Mesenchymal stem cell (in vitro differentiated cells and primary cell): ENCODE results near the gene PDE6C.

Experiments
- DNase-seq: peaks from one replicate; pipeline ENCODE4 v3.0.0-alpha.2; 2013
- H2AFZ ChIP-seq: one replicate; pipeline ENCODE4 v1.6.1; 2013; ENCODE audit warnings: low read depth, mild to moderate bottlenecking, control low read depth, inconsistent platforms, low read length, moderate library complexity
- H2AK5ac ChIP-seq: 2 replicates; pipeline ENCODE4 v1.6.1; 2013; ENCODE audit warnings: low read length, moderate library complexity, mild to moderate bottlenecking, inconsistent platforms; ENCODE audit not compliant: severe bottlenecking
- H2BK120ac ChIP-seq: one replicate; pipeline ENCODE4 v1.6.1; 2013; ENCODE audit warnings: low read depth, mild to moderate bottlenecking, inconsistent platforms, low read length, moderate library complexity
- H2BK12ac ChIP-seq, 2 experiments: one replicate each; pipeline ENCODE4 v1.6.1; 2013; ENCODE audit warnings: inconsistent platforms in 2 of 2, low read length in 2 of 2, mild to moderate bottlenecking in 2 of 2, moderate library complexity in 2 of 2, control low read depth in 1 of 2
- H2BK15ac ChIP-seq: one replicate; pipeline ENCODE4 v1.6.1; 2013; ENCODE audit warnings: mild to moderate bottlenecking, low read depth, inconsistent platforms; ENCODE audit not compliant: poor library complexity, severe bottlenecking
- H2BK5ac ChIP-seq: 2 replicates; pipeline ENCODE4 v1.6.1; 2013; ENCODE audit warnings: low read depth, mild to moderate bottlenecking, low read length, control low read depth, inconsistent platforms; ENCODE audit not compliant: poor library complexity, severe bottlenecking
- H3K14ac ChIP-seq, 2 experiments: one replicate each; pipeline ENCODE4 v1.6.1; 2013; ENCODE audit warnings: inconsistent platforms in 2 of 2, low read length in 2 of 2, control low read depth in 1 of 2, mild to moderate bottlenecking in 1 of 2, moderate library complexity in 1 of 2
- H3K18ac ChIP-seq, 2 experiments: one replicate each; pipeline ENCODE4 v1.6.1; 2013; ENCODE audit warnings: inconsistent platforms in 2 of 2, low read length in 2 of 2, control low read depth in 1 of 2, low read depth in 1 of 2, mild to moderate bottlenecking in 1 of 2
- H3K23ac ChIP-seq, 2 experiments: one replicate each; pipeline ENCODE4 v1.6.1; 2013; ENCODE audit warnings: inconsistent platforms in 2 of 2, low read length in 2 of 2, mild to moderate bottlenecking in 2 of 2, moderate library complexity in 2 of 2, control low read depth in 1 of 2
- H3K27ac ChIP-seq: 2 replicates; pipeline ENCODE4 v1.5.1; 2013; ENCODE audit warnings: mild to moderate bottlenecking, moderate library complexity, low read length, control low read depth, inconsistent platforms; ENCODE audit not compliant: poor library complexity, severe bottlenecking
- H3K27me3 ChIP-seq, 2 experiments: 2 replicates each; pipeline versions ENCODE4 v1.6.1 to v1.7.0; 2013; ENCODE audit warnings: low read length in 2 of 2, mild to moderate bottlenecking in 2 of 2, moderate library complexity in 2 of 2, control low read depth in 1 of 2, inconsistent platforms in 1 of 2; ENCODE audit not compliant: control insufficient read depth in 1 of 2, insufficient read depth in 1 of 2
- H3K36me3 ChIP-seq, 2 experiments: 2 replicates each; pipeline versions ENCODE4 v1.6.1 to v1.7.0; 2013; ENCODE audit warnings: low read length in 2 of 2, control low read depth in 1 of 2, inconsistent platforms in 1 of 2, low read depth in 1 of 2, mild to moderate bottlenecking in 1 of 2; ENCODE audit not compliant: insufficient read depth in 2 of 2, control insufficient read depth in 1 of 2
- H3K4ac ChIP-seq, 2 experiments: one replicate each; pipeline ENCODE4 v1.6.1; 2013; ENCODE audit warnings: inconsistent platforms in 2 of 2, low read length in 2 of 2, mild to moderate bottlenecking in 2 of 2, moderate library complexity in 2 of 2, control low read depth in 1 of 2, low read depth in 1 of 2
- H3K4me1 ChIP-seq: 2 replicates; pipeline ENCODE4 v1.6.1; 2013; ENCODE audit warnings: low read depth, low read length, control low read depth; ENCODE audit not compliant: control insufficient read depth, insufficient read depth
- H3K4me2 ChIP-seq: 2 replicates; pipeline ENCODE4 v1.6.1; 2013; ENCODE audit warnings: low read length, mild to moderate bottlenecking, inconsistent platforms; ENCODE audit not compliant: poor library complexity, severe bottlenecking
- H3K4me3 ChIP-seq, 2 experiments: 2 replicates each; pipeline versions ENCODE4 v1.5.1 to v1.7.0; 2013; ENCODE audit warnings: low read length in 2 of 2, mild to moderate bottlenecking in 2 of 2, control low read depth in 1 of 2, low read depth in 1 of 2; ENCODE audit not compliant: insufficient read depth in 1 of 2
- H3K79me1 ChIP-seq: replicated peaks from 2 replicates; pipeline ENCODE4 v1.6.1; 2013; ENCODE audit warnings: mild to moderate bottlenecking, control low read depth, low read length, inconsistent platforms; ENCODE audit not compliant: poor library complexity, severe bottlenecking
- H3K9ac ChIP-seq: 2 replicates; pipeline ENCODE4 v1.7.0; 2013; ENCODE audit warnings: mild to moderate bottlenecking, low read length, moderate library complexity
- H3K9me3 ChIP-seq: 2 replicates; pipeline ENCODE4 v1.7.0; 2013; ENCODE audit warnings: mild to moderate bottlenecking, low read length; ENCODE audit not compliant: control insufficient read depth
- H4K8ac ChIP-seq: one replicate; pipeline ENCODE4 v1.6.1; 2013; ENCODE audit warnings: inconsistent platforms, mild to moderate bottlenecking, low read length, moderate library complexity
- H4K91ac ChIP-seq: one replicate; pipeline ENCODE4 v1.6.1; 2013; ENCODE audit warnings: mild to moderate bottlenecking, low read length, inconsistent platforms
- WGBS: methylation state at CpG from one replicate; pipeline ENCODE4 v1.1.7; 2013; ENCODE audit warnings: mixed read lengths; 5-methylcytosine and 5-hydroxymethylcytosine counted together

Gene PDE6C

DNA sequence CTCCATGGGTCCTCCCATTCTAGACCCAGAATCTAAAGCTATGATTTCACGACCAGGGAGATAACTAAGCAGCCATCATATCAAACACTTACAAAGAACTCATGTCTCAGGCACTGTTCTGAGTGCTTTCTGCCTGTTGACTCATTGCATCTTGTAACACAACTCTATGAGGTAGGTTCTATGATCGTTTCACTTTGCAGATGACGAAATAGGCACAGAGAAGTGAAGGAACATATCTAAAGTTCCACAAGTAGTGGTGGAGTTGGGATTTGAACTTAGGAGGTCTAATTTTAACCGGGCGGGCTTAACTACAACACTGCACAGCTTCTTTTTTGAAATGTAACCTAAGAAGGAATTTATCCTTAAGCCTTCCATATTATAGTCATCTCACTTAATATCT is 14.2 kb upstream of the PDE6C start:
- Histone ChIP-seq H3K4me1 (peaks cover 19% of the 10 kb centered on the region), H3K36me3 (no peaks in the 10 kb centered on the region), H3K4me2 (no peak overlapping the region), H3K79me1 (no peaks in the 10 kb centered on the region), H2BK120ac (no peak overlapping the region), H2BK15ac (no peak overlapping the region), H3K27me3 (peaks cover 32 to 40% of the 10 kb centered on the region in 2 experiments), H3K27ac (no peak overlapping the region), H3K4ac (no peak overlapping the region), H3K9me3 (no peaks in the 10 kb centered on the region), H4K91ac (no peak overlapping the region), H3K4me3 (no peak overlapping the region), H3K23ac (no peak overlapping the region), H2BK5ac (no peak overlapping the region), H2BK12ac (no peak overlapping the region), H3K14ac (no peak overlapping the region), H3K18ac (no peak overlapping the region), H3K9ac (no peak overlapping the region), H4K8ac (no peak overlapping the region), H2AFZ (no peak overlapping the region), H2AK5ac (no peak overlapping the region)
- WGBS = 85% methylated on average over 3 of the region's 5 CpGs
- DNase-seq = peak; percentile 19

DNA sequence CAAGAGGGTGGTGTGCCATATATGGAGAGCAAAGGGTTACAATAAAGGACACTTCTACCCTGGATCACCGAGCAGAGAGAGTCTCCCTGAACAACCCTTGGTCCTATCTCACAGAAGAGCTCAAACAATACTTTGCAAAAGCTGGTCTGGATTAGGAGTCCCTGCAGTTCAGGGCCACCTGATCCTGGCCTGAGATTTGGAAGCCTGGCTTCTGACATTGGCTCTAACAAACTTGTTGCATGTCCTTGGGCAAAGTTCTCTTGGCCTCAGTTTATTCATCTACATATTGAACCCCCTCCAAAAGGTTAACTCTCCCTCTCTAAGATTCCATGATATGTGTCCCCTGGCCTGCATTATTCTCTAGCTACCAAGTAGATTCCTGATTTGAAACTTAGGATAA is 13.0 kb upstream of the PDE6C start:
- no peak overlapping the region for H3K18ac ChIP-seq
- H3K27ac ChIP-seq = no peak overlapping the region
- H3K4me2 ChIP-seq = no peak overlapping the region
- H4K91ac ChIP-seq = no peak overlapping the region
- H3K9me3 ChIP-seq = no peaks in the 10 kb centered on the region
- no peak for DNase-seq
- no peak overlapping the region for H2AK5ac ChIP-seq
- H3K79me1 ChIP-seq = no peaks in the 10 kb centered on the region
- H3K14ac ChIP-seq = no peak overlapping the region
- no peak overlapping the region for H2AFZ ChIP-seq
- H2BK12ac ChIP-seq = no peak overlapping the region
- H2BK15ac ChIP-seq = no peak overlapping the region
- WGBS = 77% methylated on average over 1 of the region's 1 CpG
- no peak overlapping the region for H3K4me3 ChIP-seq
- no peak overlapping the region for H3K23ac ChIP-seq
- H2BK5ac ChIP-seq = no peak overlapping the region
- no peak overlapping the region for H4K8ac ChIP-seq
- H3K4me1 ChIP-seq = peaks cover 20% of the 10 kb centered on the region
- no peak overlapping the region for H3K4ac ChIP-seq
- peaks cover 29 to 48% of the 10 kb centered on the region in 2 experiments for H3K27me3 ChIP-seq
- H3K9ac ChIP-seq = no peak overlapping the region
- no peaks in the 10 kb centered on the region for H3K36me3 ChIP-seq
- H2BK120ac ChIP-seq = no peak overlapping the region

DNA sequence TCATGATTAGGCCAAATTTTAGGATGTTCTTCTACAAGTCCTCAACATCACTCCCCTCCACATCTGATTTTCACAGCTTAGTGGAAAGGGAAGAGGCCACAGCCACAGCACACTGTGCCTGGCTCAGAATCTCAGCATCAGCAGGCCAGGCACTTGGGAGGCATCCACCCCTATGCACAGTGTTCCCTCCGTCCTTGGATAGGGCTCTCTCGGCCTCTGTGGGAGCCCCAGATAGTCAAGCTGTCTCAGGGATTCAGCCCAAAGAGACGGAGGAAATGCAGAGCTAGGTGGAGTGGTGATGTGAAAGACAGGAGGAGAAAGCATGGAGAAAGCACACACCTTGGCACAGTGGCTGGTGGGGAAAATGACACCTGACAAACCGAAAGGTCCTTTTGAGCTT is 12.6 kb upstream of the PDE6C start:
- 83% methylated on average over 4 of the region's 4 CpGs for WGBS
- H3K18ac ChIP-seq = no peak overlapping the region

DNA sequence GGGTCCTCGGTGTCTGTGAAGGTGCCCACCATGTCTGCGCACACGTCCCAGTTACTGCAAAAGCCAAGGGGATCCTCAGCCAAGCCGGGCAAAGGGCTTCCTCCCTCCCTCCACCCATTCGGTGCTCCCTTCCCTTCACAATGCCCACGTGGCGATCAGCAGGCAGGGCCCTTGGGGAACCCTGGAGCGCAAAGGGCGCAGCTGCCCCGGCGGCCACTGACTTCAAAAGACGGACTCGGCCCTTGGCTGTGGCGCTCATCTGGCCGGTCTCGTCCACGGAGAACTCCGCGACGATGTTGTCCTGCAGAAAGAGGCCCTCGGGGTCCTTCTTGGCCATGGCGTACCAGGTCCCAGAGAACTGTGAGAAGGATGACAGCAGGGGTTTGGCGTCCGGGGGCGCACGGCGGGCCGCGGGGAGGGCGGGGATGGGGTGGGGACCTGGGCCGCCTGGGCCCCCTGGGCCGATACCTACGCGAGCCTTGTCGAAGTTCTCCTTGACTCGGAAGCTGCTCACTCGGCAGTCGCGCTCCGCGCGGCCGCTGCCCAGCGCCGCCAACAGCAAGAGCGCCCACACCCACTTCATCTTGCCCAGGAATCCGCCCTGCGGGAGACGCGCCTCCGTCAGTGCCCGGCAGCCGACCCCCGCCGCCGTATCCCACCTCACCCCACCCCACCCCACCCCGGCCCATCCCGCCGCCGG is 11.7 kb upstream of the PDE6C start:
- no peak overlapping the region for H2AK5ac ChIP-seq
- H4K8ac ChIP-seq = no peak overlapping the region
- no peak overlapping the region for H3K9ac ChIP-seq
- H3K79me1 ChIP-seq = no peaks in the 10 kb centered on the region
- no peak overlapping the region for H3K18ac ChIP-seq
- WGBS = 12% methylated on average over 39 of the region's 60 CpGs
- H2BK5ac ChIP-seq = no peak overlapping the region
- H3K4me3 ChIP-seq = peak overlapping the region; percentile 50 to 56
- H3K36me3 ChIP-seq = no peaks in the 10 kb centered on the region
- H4K91ac ChIP-seq = no peak overlapping the region
- H3K4me1 ChIP-seq = peaks cover 18% of the 10 kb centered on the region
- no peak overlapping the region for H2AFZ ChIP-seq
- peak; percentile 37 for DNase-seq
- no peak overlapping the region for H3K27ac ChIP-seq
- peak overlapping the region; percentile 100 for H3K4me2 ChIP-seq
- no peak overlapping the region for H3K14ac ChIP-seq
- H3K27me3 ChIP-seq = peaks cover 29 to 49% of the 10 kb centered on the region in 2 experiments
- H2BK12ac ChIP-seq = no peak overlapping the region
- H3K4ac ChIP-seq = no peak overlapping the region
- H3K9me3 ChIP-seq = no peaks in the 10 kb centered on the region
- H2BK15ac ChIP-seq = no peak overlapping the region
- H3K23ac ChIP-seq = no peak overlapping the region
- no peak overlapping the region for H2BK120ac ChIP-seq

More for the DNA sequence above, 12.6 kb upstream of the PDE6C start:
- Histone ChIP-seq H4K8ac (no peak overlapping the region), H2AFZ (no peak overlapping the region), H3K79me1 (no peaks in the 10 kb centered on the region), H2BK5ac (no peak overlapping the region), H3K4me1 (peaks cover 22% of the 10 kb centered on the region), H2AK5ac (no peak overlapping the region), H4K91ac (no peak overlapping the region), H3K9ac (no peak overlapping the region), H2BK120ac (no peak overlapping the region), H3K4me3 (no peak overlapping the region), H3K14ac (no peak overlapping the region), H3K4ac (no peak overlapping the region), H3K36me3 (no peaks in the 10 kb centered on the region), H3K4me2 (no peak overlapping the region), H3K27ac (no peak overlapping the region), H3K27me3 (peaks cover 29 to 48% of the 10 kb centered on the region in 2 experiments), H3K23ac (no peak overlapping the region), H2BK12ac (no peak overlapping the region), H3K9me3 (no peaks in the 10 kb centered on the region), H2BK15ac (no peak overlapping the region)
- DNase-seq = no peak
